ENCODE measurements around the gene ZBTB21. TPM values are rescaled to one million over a fixed set of nuclear protein-coding genes. Genes with fewer than 3 reads are reported as not detected.
"Not testable (repeated sequence)": the region's sequence is repeated elsewhere in the genome, so short reads cannot be mapped to it uniquely, and the experiment has no call there.

The ZBTB21 gene
- total and polyA plus RNA-seq, 4 donors = 7.3 to 14.6 (median 10.4) TPM

GRCh38 chr21:41951876-41952567, 58.1 kb downstream of the ZBTB21 start:
- peaks cover 47% of the 10 kb centered on the region for H3K4me1 ChIP-seq (ENCODE audit: control insufficient read depth, insufficient read depth, low read length)
- H3K27me3 ChIP-seq (ENCODE audit: control insufficient read depth, insufficient read depth, low read length) = no peaks in the 10 kb centered on the region
- no peak for DNase-seq (ENCODE audit: low read depth in 4 of 6, low spot score in 6 of 6)
- no peak overlapping the region for H3K27ac ChIP-seq (ENCODE audit: low read depth, low read length)
- H3K4me3 ChIP-seq (ENCODE audit: low read depth, low read length) = no peak overlapping the region
- peaks cover 6% of the 10 kb centered on the region for H3K36me3 ChIP-seq (ENCODE audit: control insufficient read depth, insufficient read depth, low read length)
- WGBS (ENCODE audit: insufficient coverage) = 91% methylated on average over 5 of the region's 5 CpGs
- no peaks in the 10 kb centered on the region for H3K9me3 ChIP-seq (ENCODE audit: control insufficient read depth, insufficient read depth, low read length)

- Histone ChIP-seq H3K4me1 (ENCODE audit: control insufficient read depth, insufficient read depth, low read length) (peaks cover 45% of the 10 kb centered on the region), H3K36me3 (ENCODE audit: control insufficient read depth, insufficient read depth, low read length) (peaks cover 6% of the 10 kb centered on the region), H3K27ac (ENCODE audit: low read depth, low read length) (no peak overlapping the region), H3K4me3 (ENCODE audit: low read depth, low read length) (no peak overlapping the region), H3K27me3 (ENCODE audit: control insufficient read depth, insufficient read depth, low read length) (no peaks in the 10 kb centered on the region), H3K9me3 (ENCODE audit: control insufficient read depth, insufficient read depth, low read length) (no peaks in the 10 kb centered on the region)
- no peak for DNase-seq (ENCODE audit: low read depth in 4 of 6, low spot score in 6 of 6)
- WGBS (ENCODE audit: insufficient coverage) = 73% methylated on average over 10 of the region's 14 CpGs
Measured at GRCh38 chr21:41950941-41951351, 59.2 kb downstream of the ZBTB21 start.

GRCh38 chr21:41949631-41950030, 60.5 kb downstream of the ZBTB21 start:
- H3K36me3 ChIP-seq (ENCODE audit: control insufficient read depth, insufficient read depth, low read length); DNase-seq (ENCODE audit: low read depth in 4 of 6, low spot score in 6 of 6): not testable (repeated sequence)
- WGBS (ENCODE audit: insufficient coverage) = no CpG with 5 or more reads among the region's 3 CpGs

GRCh38 chr21:41948901-41949300, 61.3 kb downstream of the ZBTB21 start:
- Histone ChIP-seq H3K27me3 (ENCODE audit: control insufficient read depth, insufficient read depth, low read length) (no peaks in the 10 kb centered on the region), H3K27ac (ENCODE audit: low read depth, low read length) (no peak overlapping the region), H3K4me3 (ENCODE audit: low read depth, low read length) (no peak overlapping the region), H3K9me3 (ENCODE audit: control insufficient read depth, insufficient read depth, low read length) (no peaks in the 10 kb centered on the region), H3K36me3 (ENCODE audit: control insufficient read depth, insufficient read depth, low read length) (peaks cover 6% of the 10 kb centered on the region), H3K4me1 (ENCODE audit: control insufficient read depth, insufficient read depth, low read length) (peaks cover 46% of the 10 kb centered on the region)
- 92% methylated on average over 11 of the region's 11 CpGs for WGBS (ENCODE audit: insufficient coverage)
- DNase-seq (ENCODE audit: low read depth in 4 of 6, low spot score in 6 of 6) = no peak

More at GRCh38 chr21:41949631-41950030, 60.5 kb downstream of the ZBTB21 start:
- not testable (repeated sequence) for H3K9me3 ChIP-seq (ENCODE audit: control insufficient read depth, insufficient read depth, low read length); H3K4me3 ChIP-seq (ENCODE audit: low read depth, low read length); H3K27ac ChIP-seq (ENCODE audit: low read depth, low read length); H3K27me3 ChIP-seq (ENCODE audit: control insufficient read depth, insufficient read depth, low read length)
- H3K4me1 ChIP-seq (ENCODE audit: control insufficient read depth, insufficient read depth, low read length) = peaks cover 45% of the 10 kb centered on the region

GRCh38 chr21:41948078-41948895, 61.9 kb downstream of the ZBTB21 start:
- H3K4me1 ChIP-seq (ENCODE audit: control insufficient read depth, insufficient read depth, low read length) = peaks cover 52% of the 10 kb centered on the region
- H3K36me3 ChIP-seq (ENCODE audit: control insufficient read depth, insufficient read depth, low read length) = peaks cover 6% of the 10 kb centered on the region
- no peak overlapping the region for H3K4me3 ChIP-seq (ENCODE audit: low read depth, low read length)
- H3K27me3 ChIP-seq (ENCODE audit: control insufficient read depth, insufficient read depth, low read length) = no peaks in the 10 kb centered on the region
- peak in 5 of 6 donors; percentile 54 to 91 (median 75) for DNase-seq (ENCODE audit: low read depth in 4 of 6, low spot score in 6 of 6)
- peak overlapping the region; percentile 74 for H3K27ac ChIP-seq (ENCODE audit: low read depth, low read length)
- H3K9me3 ChIP-seq (ENCODE audit: control insufficient read depth, insufficient read depth, low read length) = no peaks in the 10 kb centered on the region
- WGBS (ENCODE audit: insufficient coverage) = 53% methylated on average over 9 of the region's 9 CpGs

GRCh38 chr21:41945982-41946381, 64.2 kb downstream of the ZBTB21 start:
- Histone ChIP-seq H3K36me3 (ENCODE audit: control insufficient read depth, insufficient read depth, low read length) (peaks cover 6% of the 10 kb centered on the region), H3K27me3 (ENCODE audit: control insufficient read depth, insufficient read depth, low read length) (no peaks in the 10 kb centered on the region), H3K9me3 (ENCODE audit: control insufficient read depth, insufficient read depth, low read length) (no peaks in the 10 kb centered on the region), H3K27ac (ENCODE audit: low read depth, low read length) (no peak overlapping the region), H3K4me1 (ENCODE audit: control insufficient read depth, insufficient read depth, low read length) (peaks cover 41% of the 10 kb centered on the region), H3K4me3 (ENCODE audit: low read depth, low read length) (no peak overlapping the region)
- DNase-seq (ENCODE audit: low read depth in 4 of 6, low spot score in 6 of 6) = no peak
- no CpG with 5 or more reads among the region's 8 CpGs for WGBS (ENCODE audit: insufficient coverage)

GRCh38 chr21:41943851-41944250, 66.3 kb downstream of the ZBTB21 start:
- Histone ChIP-seq H3K4me3 (ENCODE audit: low read depth, low read length) (no peak overlapping the region), H3K36me3 (ENCODE audit: control insufficient read depth, insufficient read depth, low read length) (peaks cover 6% of the 10 kb centered on the region), H3K27ac (ENCODE audit: low read depth, low read length) (no peak overlapping the region), H3K27me3 (ENCODE audit: control insufficient read depth, insufficient read depth, low read length) (no peaks in the 10 kb centered on the region), H3K4me1 (ENCODE audit: control insufficient read depth, insufficient read depth, low read length) (peaks cover 35% of the 10 kb centered on the region), H3K9me3 (ENCODE audit: control insufficient read depth, insufficient read depth, low read length) (no peaks in the 10 kb centered on the region)
- peak in 2 of 6 donors; percentile 53 to 59 for DNase-seq (ENCODE audit: low read depth in 4 of 6, low spot score in 6 of 6)
- 51% methylated on average over 9 of the region's 10 CpGs for WGBS (ENCODE audit: insufficient coverage)

- no peaks in the 10 kb centered on the region for H3K9me3 ChIP-seq (ENCODE audit: control insufficient read depth, insufficient read depth, low read length)
- no peak overlapping the region for H3K4me3 ChIP-seq (ENCODE audit: low read depth, low read length)
- peaks cover 6% of the 10 kb centered on the region for H3K36me3 ChIP-seq (ENCODE audit: control insufficient read depth, insufficient read depth, low read length)
- DNase-seq (ENCODE audit: low read depth in 4 of 6, low spot score in 6 of 6) = no peak
- no peak overlapping the region for H3K27ac ChIP-seq (ENCODE audit: low read depth, low read length)
- no peaks in the 10 kb centered on the region for H3K27me3 ChIP-seq (ENCODE audit: control insufficient read depth, insufficient read depth, low read length)
- WGBS (ENCODE audit: insufficient coverage) = 87% methylated on average over 9 of the region's 9 CpGs
- H3K4me1 ChIP-seq (ENCODE audit: control insufficient read depth, insufficient read depth, low read length) = peaks cover 22% of the 10 kb centered on the region
Measured at GRCh38 chr21:41942457-41942856, 67.7 kb downstream of the ZBTB21 start.

- Histone ChIP-seq H3K36me3 (ENCODE audit: control insufficient read depth, insufficient read depth, low read length) (peaks cover 6% of the 10 kb centered on the region), H3K27me3 (ENCODE audit: control insufficient read depth, insufficient read depth, low read length) (no peaks in the 10 kb centered on the region), H3K4me3 (ENCODE audit: low read depth, low read length) (no peak overlapping the region), H3K27ac (ENCODE audit: low read depth, low read length) (no peak overlapping the region), H3K4me1 (ENCODE audit: control insufficient read depth, insufficient read depth, low read length) (peaks cover 22% of the 10 kb centered on the region), H3K9me3 (ENCODE audit: control insufficient read depth, insufficient read depth, low read length) (no peaks in the 10 kb centered on the region)
- WGBS (ENCODE audit: insufficient coverage) = 100% methylated on average over 2 of the region's 12 CpGs
- no peak for DNase-seq (ENCODE audit: low read depth in 4 of 6, low spot score in 6 of 6)
Measured at GRCh38 chr21:41941941-41942340, 68.2 kb downstream of the ZBTB21 start.
